Gastroesophageal sphincter (tissue), 4 donors: ENCODE results near the gene VPS26C. TPM values are rescaled to one million over a fixed set of nuclear protein-coding genes. Genes with fewer than 3 reads are reported as not detected.

Source experiments
- ATAC-seq: fragments of 150-250 bp; one replicate; pipeline ENCODE4 v1.9.1; 2016; ENCODE audit warnings: mild to moderate bottlenecking, moderate library complexity
- H3K27ac ChIP-seq, 4 donors: fragments of 200-600 bp; sonication (generic) in 3 of 4; 1 replicate in 3 of 4; 2 replicates in 1 of 4; pipeline ENCODE4 v1.5.1; 2016 to 2019
- H3K27me3 ChIP-seq: fragments of 200-600 bp; sonication (generic); one replicate; pipeline ENCODE4 v1.5.1; 2019
- H3K36me3 ChIP-seq, 2 donors: fragments of 200-600 bp; sonication (generic); one replicate each; pipeline ENCODE4 v1.5.1; 2019; ENCODE audit warnings: control low read depth in 1 of 2
- H3K4me1 ChIP-seq, 3 donors: fragments of 200-600 bp; sonication (generic); 1 replicate in 2 of 3; 2 replicates in 1 of 3; pipeline ENCODE4 v1.5.1; 2016 to 2019; ENCODE audit warnings: control low read depth in 2 of 3
- H3K4me3 ChIP-seq, 2 donors: fragments of 200-600 bp; sonication (generic); one replicate each; pipeline ENCODE4 v1.5.1; 2019; ENCODE audit warnings: mild to moderate bottlenecking in 1 of 2, moderate library complexity in 1 of 2
- H3K9me3 ChIP-seq, 3 donors: fragments of 200-600 bp; sonication (generic); one replicate each; pipeline ENCODE4 v1.5.1; 2017 to 2019; ENCODE audit warnings: control low read depth in 2 of 3
- EP300 ChIP-seq: sonication (generic); formaldehyde crosslinking; IDR thresholded peaks from one replicate; pipeline ENCODE4 v1.6.1; 2017; ENCODE audit warnings: antibody characterized with exemption, mild to moderate bottlenecking
- POLR2A ChIP-seq, 2 donors: fragments of 450-650 bp; IDR thresholded peaks; one replicate each; pipeline ENCODE4 v1.6.1; 2017; ENCODE audit warnings: antibody characterized with exemption in 2 of 2, mild to moderate bottlenecking in 2 of 2, moderate library complexity in 1 of 2
- POLR2AphosphoS5 ChIP-seq: sonication (generic); formaldehyde crosslinking; IDR thresholded peaks from one replicate; pipeline ENCODE4 v1.6.1; 2017; ENCODE audit warnings: antibody characterized with exemption
- WGBS, 2 donors: methylation state at CpG; one replicate each; pipeline ENCODE4 v1.1.5; 2018; ENCODE audit warnings: low coverage in 1 of 2; 5-methylcytosine and 5-hydroxymethylcytosine counted together
- total RNA-seq, 4 donors: library from RNA; depleted of rRNA; stranded (reverse); fragments of >200 nt; gene quantifications; one replicate each; pipeline ENCODE4 v1.1.0, GENCODE V29; 2016
- TF ChIP-seq, protein P1 (sequence below), 4 experiments: fragments of 200-600 bp in 2 of 4; fragments of 450-650 bp in 2 of 4; sonication (generic) in 1 of 4; IDR thresholded peaks; one replicate each; pipeline ENCODE4 v1.5.1; 2017 to 2019; ENCODE audit warnings: antibody characterized with exemption in 4 of 4, mild to moderate bottlenecking in 2 of 4, moderate library complexity in 2 of 4

Gene VPS26C
- total RNA-seq, 4 donors from 2014 or later: 67.0 to 72.3 (median 68.4) TPM

DNA sequence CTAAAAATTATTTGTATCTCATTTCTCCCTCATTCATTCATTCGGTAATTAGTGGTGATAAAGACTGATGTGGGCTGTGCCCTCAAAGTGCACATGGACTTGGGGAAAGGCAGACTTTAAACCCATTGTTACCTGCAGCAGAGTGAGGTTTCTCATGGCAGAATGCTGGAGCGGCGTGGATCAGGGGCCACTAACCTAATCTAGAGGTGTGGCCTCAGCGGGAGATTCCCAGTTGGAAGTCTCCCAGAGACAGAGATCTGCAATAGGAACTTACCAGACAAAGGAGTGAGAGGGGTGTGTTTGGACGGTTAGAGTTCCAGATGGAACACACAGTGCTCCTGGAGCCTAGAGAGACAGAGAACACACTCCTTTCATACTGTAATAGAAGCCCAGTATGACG lies 73.5 kb downstream of the VPS26C start:
- H3K27ac ChIP-seq: no peak overlapping the region
- H3K36me3 ChIP-seq: peaks cover 0 to 100% of the 10 kb centered on the region in 2 donors
- H3K4me3 ChIP-seq: no peak overlapping the region
- no peaks in the 10 kb centered on the region for H3K4me1 ChIP-seq
- H3K27me3 ChIP-seq: no peaks in the 10 kb centered on the region
- ATAC-seq: no peak
- 60 to 95% methylated on average over 1 to 3 of the region's 6 CpGs for WGBS, 2 donors
- H3K9me3 ChIP-seq: no peaks in the 10 kb centered on the region
- no peak for TF ChIP-seq POLR2A (IDR thresholded peaks at IDR 0.05)
- TF ChIP-seq, protein P1, sequence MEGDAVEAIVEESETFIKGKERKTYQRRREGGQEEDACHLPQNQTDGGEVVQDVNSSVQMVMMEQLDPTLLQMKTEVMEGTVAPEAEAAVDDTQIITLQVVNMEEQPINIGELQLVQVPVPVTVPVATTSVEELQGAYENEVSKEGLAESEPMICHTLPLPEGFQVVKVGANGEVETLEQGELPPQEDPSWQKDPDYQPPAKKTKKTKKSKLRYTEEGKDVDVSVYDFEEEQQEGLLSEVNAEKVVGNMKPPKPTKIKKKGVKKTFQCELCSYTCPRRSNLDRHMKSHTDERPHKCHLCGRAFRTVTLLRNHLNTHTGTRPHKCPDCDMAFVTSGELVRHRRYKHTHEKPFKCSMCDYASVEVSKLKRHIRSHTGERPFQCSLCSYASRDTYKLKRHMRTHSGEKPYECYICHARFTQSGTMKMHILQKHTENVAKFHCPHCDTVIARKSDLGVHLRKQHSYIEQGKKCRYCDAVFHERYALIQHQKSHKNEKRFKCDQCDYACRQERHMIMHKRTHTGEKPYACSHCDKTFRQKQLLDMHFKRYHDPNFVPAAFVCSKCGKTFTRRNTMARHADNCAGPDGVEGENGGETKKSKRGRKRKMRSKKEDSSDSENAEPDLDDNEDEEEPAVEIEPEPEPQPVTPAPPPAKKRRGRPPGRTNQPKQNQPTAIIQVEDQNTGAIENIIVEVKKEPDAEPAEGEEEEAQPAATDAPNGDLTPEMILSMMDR (IDR thresholded peaks at IDR 0.05): no peak
- no peak for TF ChIP-seq EP300

DNA sequence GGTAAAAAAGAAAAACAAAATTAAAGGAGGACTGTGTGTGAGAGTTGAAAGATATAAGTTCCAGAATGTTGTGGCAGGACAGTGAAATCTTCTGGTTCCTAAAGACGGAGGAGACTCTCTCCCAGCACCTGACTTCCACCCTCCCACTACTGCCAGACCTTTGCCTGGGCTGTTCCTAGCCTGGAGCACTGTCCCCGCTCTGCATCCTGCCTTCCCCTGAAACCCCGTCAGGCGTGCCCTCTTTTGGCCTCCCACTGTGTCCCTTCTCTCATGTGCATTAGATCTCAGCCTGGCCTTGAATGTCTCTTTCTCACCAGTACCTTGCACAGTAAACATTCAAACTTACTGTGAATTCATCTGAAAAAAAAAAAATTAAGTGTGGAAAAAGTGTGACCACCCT lies 74.1 kb downstream of the VPS26C start:
- H3K27me3 ChIP-seq: no peaks in the 10 kb centered on the region
- no peak for ATAC-seq
- no peak overlapping the region for H3K4me3 ChIP-seq
- H3K9me3 ChIP-seq: no peaks in the 10 kb centered on the region
- no peak for TF ChIP-seq POLR2AphosphoS5
- no peak for TF ChIP-seq POLR2A (IDR thresholded peaks at IDR 0.05)
- TF ChIP-seq, protein P1 (IDR thresholded peaks at IDR 0.05): no peak
- no peak for TF ChIP-seq EP300
- H3K36me3 ChIP-seq: peaks cover 0 to 100% of the 10 kb centered on the region in 2 donors
- no peak overlapping the region for H3K27ac ChIP-seq
- H3K4me1 ChIP-seq: no peaks in the 10 kb centered on the region
- WGBS, 2 donors: 65 to 94% methylated on average over 3 to 4 of the region's 4 CpGs

DNA sequence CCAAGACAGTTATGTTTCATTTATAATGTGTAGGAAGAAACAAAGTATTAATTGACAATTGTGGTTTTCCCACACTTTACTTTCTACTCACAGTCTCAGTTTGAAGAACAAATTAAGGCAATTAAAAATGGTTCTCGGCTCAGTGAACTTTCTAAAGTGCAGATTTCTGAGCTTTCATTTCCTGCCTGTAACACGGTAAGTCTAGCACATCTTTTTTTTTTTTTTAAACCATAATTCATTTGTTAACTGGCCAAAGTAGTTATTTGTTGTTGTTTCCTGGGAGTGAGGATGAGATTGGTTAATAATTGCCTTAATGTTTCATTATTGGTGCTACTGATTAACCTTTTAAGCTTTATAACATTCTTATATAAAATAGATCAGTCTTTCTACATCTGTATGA lies 75.1 kb downstream of the VPS26C start:
- WGBS, 2 donors: 72 to 74% methylated on average over 2 of the region's 2 CpGs
- H3K27me3 ChIP-seq: no peaks in the 10 kb centered on the region
- H3K4me1 ChIP-seq: no peaks in the 10 kb centered on the region
- no peak overlapping the region for H3K4me3 ChIP-seq
- H3K9me3 ChIP-seq: no peaks in the 10 kb centered on the region
- H3K36me3 ChIP-seq: peaks cover 0 to 100% of the 10 kb centered on the region in 2 donors
- H3K27ac ChIP-seq: no peak overlapping the region
- TF ChIP-seq POLR2AphosphoS5 (no peak), EP300 (no peak), POLR2A (IDR thresholded peaks at IDR 0.05) (no peak)
- TF ChIP-seq, protein P1 (IDR thresholded peaks at IDR 0.05): no peak
- ATAC-seq: no peak

DNA sequence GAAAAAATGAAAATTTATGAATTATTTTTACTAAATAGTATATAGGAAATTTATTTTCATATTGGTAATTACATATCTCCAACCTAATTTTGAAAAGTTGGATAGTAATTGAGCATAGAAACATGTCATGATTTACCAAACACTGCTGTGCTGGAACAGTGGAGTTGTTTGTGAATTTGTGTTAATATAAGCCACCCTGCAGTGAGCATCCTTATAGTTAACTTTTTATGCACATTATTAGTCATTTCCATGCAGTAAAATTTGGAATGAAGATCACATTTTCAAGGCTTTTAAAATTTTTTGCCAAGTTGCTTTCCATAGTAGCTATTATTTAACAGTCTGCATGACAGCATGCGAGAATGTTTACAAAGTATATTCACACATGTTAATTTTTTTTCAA lies 78.3 kb downstream of the VPS26C start:
- no peaks in the 10 kb centered on the region for H3K4me1 ChIP-seq
- ATAC-seq: no peak
- H3K27me3 ChIP-seq: no peaks in the 10 kb centered on the region
- peaks cover 0 to 90% of the 10 kb centered on the region in 2 donors for H3K36me3 ChIP-seq
- no peaks in the 10 kb centered on the region for H3K9me3 ChIP-seq
- H3K4me3 ChIP-seq: no peak overlapping the region
- WGBS, 2 donors: 100% methylated on average over 1 of the region's 1 CpG
- TF ChIP-seq, protein P1 (IDR thresholded peaks at IDR 0.05): no peak
- TF ChIP-seq POLR2A (IDR thresholded peaks at IDR 0.05): no peak
- H3K27ac ChIP-seq: no peak overlapping the region

DNA sequence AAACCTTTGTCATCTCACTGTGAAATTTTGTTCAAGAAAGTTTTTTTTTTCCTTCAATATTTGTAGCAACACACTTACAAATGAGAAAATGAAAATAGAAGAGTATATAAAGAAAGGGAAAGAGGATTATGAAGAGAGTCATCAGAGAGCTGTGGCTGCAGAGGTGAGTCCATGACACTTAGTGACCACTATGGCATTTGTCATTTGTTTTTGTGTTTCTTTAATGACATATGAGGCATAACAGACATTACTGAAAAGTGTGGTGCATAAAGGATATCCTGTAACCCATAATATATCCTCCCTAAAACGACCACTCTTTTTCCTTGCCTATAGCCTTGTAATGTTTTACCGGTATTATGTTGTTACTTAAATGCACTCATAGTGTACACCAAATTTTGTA lies 80.2 kb downstream of the VPS26C start:
- ATAC-seq: no peak
- Histone ChIP-seq H3K27ac (no peak overlapping the region), H3K27me3 (no peaks in the 10 kb centered on the region), H3K4me3 (no peak overlapping the region), H3K4me1 (no peaks in the 10 kb centered on the region), H3K36me3 (peaks cover 0 to 82% of the 10 kb centered on the region in 2 donors), H3K9me3 (no peaks in the 10 kb centered on the region)
- TF ChIP-seq POLR2AphosphoS5 (no peak), EP300 (no peak), POLR2A (IDR thresholded peaks at IDR 0.05) (no peak)
- TF ChIP-seq, protein P1 (IDR thresholded peaks at IDR 0.05): no peak
- 75 to 77% methylated on average over 2 of the region's 2 CpGs for WGBS, 2 donors
